Duodenal mucosa (tissue), 2 donors: ENCODE measurements around the gene PSMF1.
A peak's percentile ranks its signal among the peaks of the same experiment; 100 is the strongest.

Experiments
- H3K27ac ChIP-seq: one replicate; pipeline ENCODE4 v1.7.0; 2013; ENCODE audit warnings: low read depth, low read length
- H3K27me3 ChIP-seq, 2 donors: one replicate each; pipeline ENCODE4 v1.7.0; 2013; ENCODE audit warnings: low read length in 2 of 2, control low read depth in 1 of 2; ENCODE audit not compliant: insufficient read depth in 2 of 2, control insufficient read depth in 1 of 2
- H3K36me3 ChIP-seq, 2 donors: one replicate each; pipeline ENCODE4 v1.7.0; 2013; ENCODE audit warnings: low read length in 2 of 2, control low read depth in 1 of 2; ENCODE audit not compliant: insufficient read depth in 2 of 2, control insufficient read depth in 1 of 2
- H3K4me1 ChIP-seq, 2 donors: one replicate each; pipeline ENCODE4 v1.7.0; 2013; ENCODE audit warnings: low read length in 2 of 2, control low read depth in 1 of 2; ENCODE audit not compliant: insufficient read depth in 2 of 2, control insufficient read depth in 1 of 2
- H3K4me3 ChIP-seq, 2 donors: one replicate each; pipeline ENCODE4 v1.7.0; 2013; ENCODE audit warnings: low read length in 2 of 2, low read depth in 1 of 2
- H3K9ac ChIP-seq, 2 donors: one replicate each; pipeline ENCODE4 v1.7.0; 2013; ENCODE audit warnings: low read length in 2 of 2, low read depth in 1 of 2
- H3K9me3 ChIP-seq, 2 donors: one replicate each; pipeline ENCODE4 v1.7.0; 2013; ENCODE audit warnings: low read length in 2 of 2, control low read depth in 1 of 2; ENCODE audit not compliant: control insufficient read depth in 1 of 2

PSMF1 gene

GRCh38 chr20:1121429-1121828, 3.0 kb downstream of the PSMF1 start:
- no peaks in the 10 kb centered on the region for H3K9me3 ChIP-seq

DNA sequence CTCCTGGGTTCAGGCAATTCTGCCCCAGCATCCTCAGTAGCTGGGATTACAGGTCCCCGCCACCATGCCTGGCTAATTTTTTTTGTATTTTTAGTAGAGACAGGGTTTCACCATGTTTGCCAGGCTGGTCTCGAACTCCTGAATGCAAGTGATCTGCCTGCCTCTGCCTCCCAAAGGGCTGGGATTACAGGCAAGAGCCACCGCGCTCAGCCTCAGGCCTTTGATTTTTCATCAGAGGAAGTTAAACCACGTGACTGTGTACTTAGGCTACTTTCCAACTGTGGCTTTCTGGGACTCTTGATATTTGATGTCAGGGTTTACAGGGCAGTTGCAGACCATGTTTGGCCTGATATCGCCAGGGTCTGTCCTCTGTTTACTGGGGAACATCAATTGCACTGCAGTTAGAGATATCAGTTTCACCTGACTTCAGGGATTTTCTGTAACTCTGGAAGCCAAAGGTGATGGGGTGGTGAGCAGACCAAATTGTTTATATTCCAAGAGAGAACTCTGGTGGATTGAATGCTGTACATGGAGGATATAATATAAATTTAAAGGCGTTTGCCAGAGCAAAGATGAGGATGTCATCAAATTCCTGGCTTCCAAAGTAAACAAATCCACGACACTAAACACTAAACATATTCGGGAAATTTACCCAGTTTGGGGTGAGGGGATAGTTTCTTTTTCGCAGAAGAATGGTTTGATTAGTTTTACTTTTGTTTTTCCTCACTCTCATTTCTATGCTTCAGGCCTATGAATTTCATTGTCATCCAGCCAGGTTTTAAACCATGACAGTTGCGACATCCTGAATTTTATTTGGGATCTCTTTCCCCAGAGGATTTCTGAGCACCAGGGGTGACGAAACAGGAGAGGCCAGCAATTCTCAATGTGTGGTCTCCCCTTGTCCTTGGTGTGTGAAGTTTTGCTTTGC, 4.2 kb downstream of the PSMF1 start:
- Histone ChIP-seq H3K9ac (no peak overlapping the region), H3K27ac (peak overlapping the region; percentile 52)

More at GRCh38 chr20:1121429-1121828, 3.0 kb downstream of the PSMF1 start:
- no peaks in the 10 kb centered on the region for H3K27me3 ChIP-seq
- H3K4me1 ChIP-seq, result peaks cover 52 to 58% of the 10 kb centered on the region in 2 donors
- no peak overlapping the region for H3K27ac ChIP-seq
- H3K4me3 ChIP-seq, result no peak overlapping the region
- H3K36me3 ChIP-seq, result peaks cover 16 to 29% of the 10 kb centered on the region in 2 donors
- H3K9ac ChIP-seq, result no peak overlapping the region

GRCh38 chr20:1123666-1124065, 5.3 kb downstream of the PSMF1 start:
- Histone ChIP-seq H3K4me1 (peaks cover 47 to 52% of the 10 kb centered on the region in 2 donors), H3K27me3 (no peaks in the 10 kb centered on the region), H3K27ac (no peak overlapping the region), H3K36me3 (peaks cover 25 to 50% of the 10 kb centered on the region in 2 donors), H3K4me3 (no peak overlapping the region), H3K9me3 (no peaks in the 10 kb centered on the region), H3K9ac (no peak overlapping the region)

More for the DNA sequence above, 4.2 kb downstream of the PSMF1 start:
- Histone ChIP-seq H3K4me3 (no peak overlapping the region), H3K36me3 (peaks cover 25 to 41% of the 10 kb centered on the region in 2 donors), H3K9me3 (no peaks in the 10 kb centered on the region), H3K27me3 (no peaks in the 10 kb centered on the region), H3K4me1 (peaks cover 51 to 56% of the 10 kb centered on the region in 2 donors)

DNA sequence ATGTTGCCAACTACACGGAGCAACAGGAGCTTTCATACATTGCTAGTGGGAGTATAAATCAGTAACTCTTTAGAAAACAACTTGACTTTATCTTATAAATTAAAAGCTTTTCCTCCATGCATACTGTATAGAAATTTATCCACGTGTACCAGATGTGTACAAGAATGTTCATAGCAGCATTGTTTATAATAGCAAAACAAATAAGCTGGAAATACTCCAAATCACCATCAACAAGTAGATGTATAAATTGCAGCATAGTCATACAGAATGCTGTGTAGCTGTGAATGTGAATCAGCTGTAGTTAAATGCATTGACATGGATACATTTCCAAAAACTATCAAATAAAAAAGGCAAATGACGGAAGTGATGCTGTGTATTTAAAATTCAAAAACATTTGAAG, 6.0 kb downstream of the PSMF1 start:
- Histone ChIP-seq H3K36me3 (peaks cover 25 to 55% of the 10 kb centered on the region in 2 donors), H3K27ac (no peak overlapping the region), H3K9ac (no peak overlapping the region), H3K9me3 (no peaks in the 10 kb centered on the region), H3K4me3 (no peak overlapping the region), H3K27me3 (no peaks in the 10 kb centered on the region), H3K4me1 (peaks cover 43 to 46% of the 10 kb centered on the region in 2 donors)

- H3K4me1 ChIP-seq, result peaks cover 34 to 38% of the 10 kb centered on the region in 2 donors
These were observed 6.9 kb downstream of the PSMF1 start for GRCh38 chr20:1125277-1125676.

GRCh38 chr20:1127840-1128239, 9.4 kb downstream of the PSMF1 start:
- no peak overlapping the region for H3K4me3 ChIP-seq
- H3K36me3 ChIP-seq, result peaks cover 30 to 76% of the 10 kb centered on the region in 2 donors
- peaks cover 10 to 12% of the 10 kb centered on the region in 2 donors for H3K4me1 ChIP-seq
- H3K9ac ChIP-seq, result no peak overlapping the region
- no peak overlapping the region for H3K27ac ChIP-seq
- H3K27me3 ChIP-seq, result no peaks in the 10 kb centered on the region
- peaks cover 1 to 3% of the 10 kb centered on the region in 2 donors for H3K9me3 ChIP-seq

More at GRCh38 chr20:1125277-1125676, 6.9 kb downstream of the PSMF1 start:
- no peak overlapping the region for H3K27ac ChIP-seq
- no peaks in the 10 kb centered on the region for H3K27me3 ChIP-seq
- H3K36me3 ChIP-seq, result peaks cover 25 to 60% of the 10 kb centered on the region in 2 donors
- H3K9me3 ChIP-seq, result no peaks in the 10 kb centered on the region
- no peak overlapping the region for H3K4me3 ChIP-seq
- no peak overlapping the region for H3K9ac ChIP-seq

- Histone ChIP-seq H3K9me3 (peaks cover 1 to 6% of the 10 kb centered on the region in 2 donors), H3K27ac (no peak overlapping the region), H3K4me1 (peaks cover 0 to 4% of the 10 kb centered on the region in 2 donors), H3K4me3 (no peak overlapping the region), H3K27me3 (no peaks in the 10 kb centered on the region), H3K9ac (no peak overlapping the region), H3K36me3 (peaks cover 31 to 83% of the 10 kb centered on the region in 2 donors)
These were observed 11.8 kb downstream of the PSMF1 start for GRCh38 chr20:1130058-1130694.

DNA sequence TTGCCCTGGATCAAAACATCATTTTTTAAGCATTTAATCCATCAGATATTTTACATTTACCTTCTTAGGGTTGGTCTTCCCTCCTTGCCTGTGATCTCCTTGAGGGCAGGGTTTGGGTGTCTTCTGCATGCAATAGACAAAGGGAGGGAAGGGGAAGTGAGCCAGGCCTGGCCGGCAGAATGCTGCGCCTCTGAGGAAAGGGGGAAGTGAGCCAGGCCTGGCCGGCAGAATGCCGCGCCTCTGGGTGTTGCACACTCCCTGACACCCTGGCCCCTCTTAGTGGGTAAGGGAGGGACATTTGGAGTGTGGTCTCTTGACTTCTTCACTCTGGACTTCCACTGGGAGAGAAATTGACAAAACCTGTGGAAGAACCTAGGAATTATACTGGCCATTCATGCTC, 12.4 kb downstream of the PSMF1 start:
- Histone ChIP-seq H3K27ac (no peak overlapping the region), H3K36me3 (peaks cover 33 to 83% of the 10 kb centered on the region in 2 donors), H3K4me3 (no peak overlapping the region), H3K4me1 (no peaks in the 10 kb centered on the region), H3K9ac (no peak overlapping the region), H3K27me3 (no peaks in the 10 kb centered on the region), H3K9me3 (peaks cover 1 to 6% of the 10 kb centered on the region in 2 donors)

GRCh38 chr20:1131354-1131753, 13.0 kb downstream of the PSMF1 start:
- H3K4me1 ChIP-seq, result no peaks in the 10 kb centered on the region
- H3K9ac ChIP-seq, result no peak overlapping the region
- no peak overlapping the region for H3K4me3 ChIP-seq
- peaks cover 1 to 6% of the 10 kb centered on the region in 2 donors for H3K9me3 ChIP-seq
- H3K36me3 ChIP-seq, result peaks cover 33 to 83% of the 10 kb centered on the region in 2 donors
- H3K27ac ChIP-seq, result no peak overlapping the region
- H3K27me3 ChIP-seq, result no peaks in the 10 kb centered on the region

GRCh38 chr20:1134355-1134754, 16.0 kb downstream of the PSMF1 start:
- H3K9me3 ChIP-seq, result peaks cover 1 to 6% of the 10 kb centered on the region in 2 donors
- no peak overlapping the region for H3K9ac ChIP-seq
- H3K27me3 ChIP-seq, result no peaks in the 10 kb centered on the region
- no peaks in the 10 kb centered on the region for H3K4me1 ChIP-seq
- no peak overlapping the region for H3K4me3 ChIP-seq
- peaks cover 38 to 77% of the 10 kb centered on the region in 2 donors for H3K36me3 ChIP-seq
- no peak overlapping the region for H3K27ac ChIP-seq
